HG03135 (cell line): Measurements from ENCODE around the gene FGF6.

ENCODE experiments used
- ATAC-seq: cut with Tn5 transposase; IDR thresholded peaks from one replicate; pipeline ENCODE4 v1.9.1; 2021; ENCODE audit warnings: mild to moderate bottlenecking, moderate library complexity; ENCODE audit not compliant: unreplicated experiment

FGF6 gene

GRCh38 chr12:4448371-4448940, 2.8 kb upstream of the FGF6 start:
- no peak for ATAC-seq

DNA sequence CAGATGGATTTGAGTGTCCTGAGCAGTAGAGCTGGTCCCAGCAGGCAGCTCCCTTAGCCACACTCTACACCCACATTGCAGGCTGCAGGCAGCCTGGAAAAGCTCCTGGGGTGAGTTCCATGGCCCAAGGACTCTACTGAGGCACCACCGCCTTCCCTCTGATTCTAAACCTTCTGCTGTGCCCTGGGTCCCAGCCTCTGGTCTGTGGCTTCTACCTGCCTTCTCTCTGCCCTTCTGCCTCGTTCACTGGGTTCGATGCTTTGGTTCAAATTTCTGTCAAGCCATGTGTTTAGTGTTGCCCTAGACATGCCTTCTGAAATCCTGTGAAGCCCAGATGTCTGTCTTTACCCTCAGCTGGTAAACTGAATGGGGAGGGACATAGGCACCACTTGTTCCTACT, 1.5 kb upstream of the FGF6 start:
- no peak for ATAC-seq

DNA sequence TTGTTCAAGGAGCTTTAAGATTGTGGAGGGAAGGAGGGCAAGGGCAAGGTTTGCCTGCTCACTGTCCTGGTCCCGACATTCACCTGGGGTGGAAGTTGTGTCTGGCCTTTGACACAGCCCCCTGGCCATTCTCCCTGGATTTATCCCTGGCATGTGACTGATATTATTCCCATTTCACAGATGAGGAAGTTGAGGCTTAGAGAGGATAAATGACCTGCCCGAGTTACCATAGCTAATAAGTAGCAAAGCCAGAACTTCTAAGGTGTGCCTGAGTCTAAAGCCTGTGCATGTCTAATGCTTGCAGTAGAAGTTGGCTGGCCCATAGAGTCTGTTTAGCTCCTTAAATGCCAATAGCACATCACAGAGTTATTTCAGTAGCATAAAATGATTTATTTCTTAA, 720 bp upstream of the FGF6 start:
- no peak for ATAC-seq

- ATAC-seq = no peak
These were observed 1.6 kb downstream of the FGF6 start for GRCh38 chr12:4444031-4444430.

- ATAC-seq = no peak
These were observed 2.0 kb downstream of the FGF6 start for GRCh38 chr12:4443616-4444015.

GRCh38 chr12:4441355-4442335, 4.0 kb downstream of the FGF6 start:
- ATAC-seq = no peak

- ATAC-seq = no peak
These were observed 5.3 kb downstream of the FGF6 start for GRCh38 chr12:4440187-4440941.

DNA sequence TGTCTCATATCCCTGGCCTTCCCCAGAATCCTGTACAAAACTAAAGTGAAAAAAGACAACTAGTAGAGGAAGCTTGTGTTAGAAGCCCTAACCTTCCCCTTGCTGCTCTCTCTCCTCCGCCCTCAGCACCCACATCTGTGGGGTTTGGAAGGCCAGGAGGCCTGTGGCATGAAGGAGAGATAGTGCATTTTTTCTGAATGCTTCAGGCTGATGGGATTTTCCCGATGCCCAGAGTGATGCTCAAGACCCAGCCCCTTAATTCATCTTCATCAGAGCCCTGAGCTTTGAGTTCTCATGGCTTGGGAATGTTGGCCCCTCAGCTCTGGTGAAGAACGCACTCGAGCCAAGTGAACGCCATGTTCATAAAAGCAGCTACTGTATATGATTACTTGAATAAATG, 5.9 kb downstream of the FGF6 start:
- no peak for ATAC-seq

DNA sequence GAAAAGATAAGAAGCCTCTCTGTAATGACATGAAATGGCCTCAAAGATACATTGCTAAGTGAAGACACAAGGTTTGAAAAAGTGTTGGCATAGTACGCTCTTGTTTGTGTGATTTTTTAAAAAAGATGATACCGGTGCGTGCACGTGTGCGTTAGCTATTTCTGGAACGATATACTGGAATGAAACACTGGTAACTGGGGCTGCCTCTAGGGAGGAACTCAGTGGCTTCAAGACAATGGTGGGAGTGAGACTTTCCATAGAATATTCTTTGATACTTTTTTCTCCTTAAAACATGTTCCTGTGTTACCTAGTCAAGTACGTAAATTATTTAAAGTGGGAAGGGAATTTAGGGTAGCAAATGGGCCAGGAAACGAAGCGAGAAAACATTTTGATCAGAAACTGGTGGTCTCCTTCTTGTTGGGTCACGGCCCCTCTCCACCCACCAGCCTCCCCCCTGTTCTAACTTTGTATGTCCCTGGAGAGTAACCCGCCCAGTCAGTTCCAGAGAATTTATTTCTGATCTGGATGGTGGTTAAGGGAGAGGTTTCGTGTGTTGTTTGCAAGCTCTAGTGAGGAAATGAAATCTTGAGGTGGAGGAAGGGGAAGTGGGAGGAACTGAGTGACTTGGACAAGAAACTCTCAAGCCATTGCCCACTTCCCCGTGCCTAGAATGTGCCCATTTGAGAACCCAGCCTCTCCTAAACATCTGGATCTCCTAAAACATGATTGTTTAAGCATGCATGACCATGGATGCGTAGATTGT, 6.6 kb downstream of the FGF6 start:
- ATAC-seq = no peak

- no peak for ATAC-seq
These were observed 10.1 kb downstream of the FGF6 start for GRCh38 chr12:4435537-4435936.

GRCh38 chr12:4434706-4435425, 10.7 kb downstream of the FGF6 start:
- ATAC-seq = no peak

DNA sequence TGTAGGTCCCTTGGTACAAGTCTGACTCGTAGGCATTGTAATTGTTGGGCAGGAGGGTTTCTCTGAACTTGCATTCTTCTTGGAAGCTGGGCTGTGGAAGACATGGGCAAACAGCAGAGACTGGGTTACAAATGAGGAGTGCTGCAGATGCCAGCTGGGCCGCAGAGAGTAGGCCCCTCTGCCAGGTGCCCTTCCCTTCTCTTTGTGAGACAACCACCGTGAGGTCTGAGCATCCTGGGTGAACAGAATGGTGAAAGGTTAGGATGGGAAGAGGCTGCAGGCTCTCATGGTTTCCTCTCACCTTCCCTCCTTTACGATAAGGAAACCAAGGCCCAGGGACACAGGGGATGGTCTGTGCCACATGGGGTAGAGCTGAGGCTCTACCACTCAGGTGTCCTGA, 11.3 kb downstream of the FGF6 start:
- no peak for ATAC-seq

DNA sequence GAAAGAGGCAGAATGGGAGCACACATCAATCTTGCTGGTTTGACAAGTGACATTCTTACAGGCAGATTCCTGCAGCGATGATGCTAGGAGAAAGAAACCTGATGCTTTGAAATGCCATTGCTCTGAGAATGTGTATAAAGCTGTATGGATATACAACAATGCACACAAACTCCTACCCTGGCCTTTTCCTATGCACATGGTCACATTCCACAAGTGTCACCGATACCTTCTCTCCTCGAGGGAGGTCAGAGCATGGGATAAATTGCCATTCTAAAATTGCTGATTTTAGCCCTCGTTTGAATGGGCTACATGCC, 11.9 kb downstream of the FGF6 start:
- ATAC-seq = no peak

DNA sequence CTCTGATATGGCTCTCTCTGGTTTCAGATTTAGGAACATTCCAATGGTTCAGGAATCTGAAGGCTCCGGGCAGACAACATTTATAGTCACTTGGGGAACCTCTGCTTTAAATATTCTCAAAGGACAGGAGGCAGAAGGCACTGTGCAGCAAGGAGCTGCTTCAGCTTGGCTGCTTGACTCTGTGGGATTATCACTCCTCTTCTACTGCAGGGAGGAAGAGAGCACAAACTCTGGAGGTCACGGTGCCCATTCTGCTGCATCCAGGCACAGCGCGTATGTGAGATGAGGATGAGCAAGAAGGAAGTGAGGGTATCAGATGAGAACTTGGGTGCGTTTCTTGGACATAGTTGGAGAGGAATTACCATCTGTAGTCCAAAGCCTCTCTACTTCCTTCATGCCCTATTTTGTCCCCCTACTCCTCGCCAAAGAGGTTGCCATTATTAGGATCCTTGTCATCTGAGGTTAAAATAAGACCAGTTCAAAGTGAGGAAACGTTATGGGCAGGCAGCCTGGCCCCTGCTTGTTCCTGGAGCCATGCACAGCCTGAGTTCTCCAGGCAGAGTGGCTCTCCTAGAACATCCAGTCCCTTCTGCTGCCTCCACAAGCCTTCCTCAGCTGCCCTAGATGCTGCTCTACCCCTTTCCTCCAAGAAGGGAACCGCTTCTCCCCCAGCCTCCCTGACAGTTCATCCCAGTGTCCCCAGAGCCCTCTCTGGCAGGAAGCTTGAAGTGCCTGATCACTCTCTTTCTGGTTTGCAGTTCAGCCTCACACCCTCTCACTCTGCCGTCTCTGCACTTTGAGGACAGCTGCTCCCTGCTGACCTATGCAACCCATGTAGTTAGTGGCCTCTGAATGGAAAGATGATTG, 12.5 kb downstream of the FGF6 start:
- no peak for ATAC-seq

GRCh38 chr12:4431866-4432265, 13.7 kb downstream of the FGF6 start:
- no peak for ATAC-seq

- ATAC-seq = no peak
These were observed 14.2 kb downstream of the FGF6 start for GRCh38 chr12:4431436-4431835.

- ATAC-seq = no peak
These were observed 21.2 kb downstream of the FGF6 start for GRCh38 chr12:4424422-4424821.

- no peak for ATAC-seq
These were observed 22.0 kb downstream of the FGF6 start for GRCh38 chr12:4423528-4424195.

DNA sequence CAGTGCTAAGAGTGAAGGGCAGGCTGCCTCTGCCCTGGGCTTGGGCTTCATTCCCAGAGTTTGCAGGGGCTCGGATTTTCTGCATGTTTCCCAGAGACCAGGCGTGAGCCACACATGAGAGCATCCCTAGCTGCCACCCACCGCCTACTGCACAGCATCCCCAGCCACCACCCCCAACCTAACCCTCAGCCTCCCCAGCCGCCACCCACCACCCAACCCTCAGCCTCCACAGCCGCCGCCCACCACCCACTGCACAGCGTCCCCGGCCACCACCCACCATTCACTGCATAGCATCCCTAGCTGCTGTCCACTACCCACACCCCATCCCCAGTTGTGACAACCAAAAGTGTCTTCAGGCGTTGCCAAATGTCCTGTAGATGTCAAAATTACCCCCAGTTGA, 22.6 kb downstream of the FGF6 start:
- ATAC-seq = no peak
